Nephron progenitor cell (in vitro differentiated cells): ENCODE data around the gene CD109.

ENCODE experiments used
- DNase-seq: peaks from one replicate; pipeline ENCODE4 v3.0.0; 2021
- H3K27ac Mint-ChIP-seq: 2 replicates; pipeline ENCODE4 v1.8.0; 2021; ENCODE audit warnings: mild to moderate bottlenecking, moderate library complexity, mixed read lengths
- H3K27me3 Mint-ChIP-seq: 2 replicates; pipeline ENCODE4 v1.8.0; 2021; ENCODE audit warnings: mild to moderate bottlenecking, low read depth, mixed read lengths; ENCODE audit not compliant: poor library complexity
- H3K36me3 Mint-ChIP-seq: 2 replicates; pipeline ENCODE4 v1.8.0; 2021; ENCODE audit warnings: low read depth, mixed read lengths
- H3K4me1 Mint-ChIP-seq: 2 replicates; pipeline ENCODE4 v1.8.0; 2021; ENCODE audit warnings: mixed read lengths
- H3K4me3 Mint-ChIP-seq: 2 replicates; pipeline ENCODE4 v1.8.0; 2021; ENCODE audit warnings: mild to moderate bottlenecking, moderate library complexity, mixed read lengths
- H3K9me3 Mint-ChIP-seq: 2 replicates; pipeline ENCODE4 v1.8.0; 2021; ENCODE audit warnings: mild to moderate bottlenecking, moderate library complexity, mixed read lengths
- TF ChIP-seq, protein P1 (sequence below): fragments of 200-600 bp; sonication (generic); IDR thresholded peaks from 2 replicates; pipeline ENCODE4 v1.5.0; 2021; ENCODE audit warnings: antibody characterized with exemption

CD109 gene

DNA sequence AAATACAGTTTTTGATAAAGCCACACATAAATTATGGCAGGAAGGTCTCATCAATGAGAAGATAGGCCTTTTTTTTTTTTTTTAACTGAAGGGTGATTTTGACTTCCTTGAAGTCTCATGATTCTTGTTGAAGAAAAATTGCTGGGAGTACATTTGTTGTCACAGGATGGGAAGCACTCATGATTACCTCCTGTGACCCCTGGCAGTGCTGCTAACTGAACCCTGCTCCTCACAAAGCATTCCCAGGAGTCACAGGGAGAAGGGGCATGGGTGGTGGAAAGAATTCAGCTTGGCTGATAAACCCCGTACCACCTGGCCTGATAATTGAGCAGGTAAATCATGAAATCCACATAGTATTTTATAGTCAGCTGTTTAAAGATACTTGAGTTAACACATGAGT, 86.9 kb downstream of the CD109 start:
- Mint-ChIP-seq H3K36me3 (no peaks in the 10 kb centered on the region), H3K27ac (no peak overlapping the region), H3K27me3 (no peaks in the 10 kb centered on the region), H3K4me3 (no peak overlapping the region), H3K4me1 (no peaks in the 10 kb centered on the region), H3K9me3 (no peaks in the 10 kb centered on the region)
- DNase-seq: no peak
- TF ChIP-seq, protein P1, sequence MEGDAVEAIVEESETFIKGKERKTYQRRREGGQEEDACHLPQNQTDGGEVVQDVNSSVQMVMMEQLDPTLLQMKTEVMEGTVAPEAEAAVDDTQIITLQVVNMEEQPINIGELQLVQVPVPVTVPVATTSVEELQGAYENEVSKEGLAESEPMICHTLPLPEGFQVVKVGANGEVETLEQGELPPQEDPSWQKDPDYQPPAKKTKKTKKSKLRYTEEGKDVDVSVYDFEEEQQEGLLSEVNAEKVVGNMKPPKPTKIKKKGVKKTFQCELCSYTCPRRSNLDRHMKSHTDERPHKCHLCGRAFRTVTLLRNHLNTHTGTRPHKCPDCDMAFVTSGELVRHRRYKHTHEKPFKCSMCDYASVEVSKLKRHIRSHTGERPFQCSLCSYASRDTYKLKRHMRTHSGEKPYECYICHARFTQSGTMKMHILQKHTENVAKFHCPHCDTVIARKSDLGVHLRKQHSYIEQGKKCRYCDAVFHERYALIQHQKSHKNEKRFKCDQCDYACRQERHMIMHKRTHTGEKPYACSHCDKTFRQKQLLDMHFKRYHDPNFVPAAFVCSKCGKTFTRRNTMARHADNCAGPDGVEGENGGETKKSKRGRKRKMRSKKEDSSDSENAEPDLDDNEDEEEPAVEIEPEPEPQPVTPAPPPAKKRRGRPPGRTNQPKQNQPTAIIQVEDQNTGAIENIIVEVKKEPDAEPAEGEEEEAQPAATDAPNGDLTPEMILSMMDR: no peak

DNA sequence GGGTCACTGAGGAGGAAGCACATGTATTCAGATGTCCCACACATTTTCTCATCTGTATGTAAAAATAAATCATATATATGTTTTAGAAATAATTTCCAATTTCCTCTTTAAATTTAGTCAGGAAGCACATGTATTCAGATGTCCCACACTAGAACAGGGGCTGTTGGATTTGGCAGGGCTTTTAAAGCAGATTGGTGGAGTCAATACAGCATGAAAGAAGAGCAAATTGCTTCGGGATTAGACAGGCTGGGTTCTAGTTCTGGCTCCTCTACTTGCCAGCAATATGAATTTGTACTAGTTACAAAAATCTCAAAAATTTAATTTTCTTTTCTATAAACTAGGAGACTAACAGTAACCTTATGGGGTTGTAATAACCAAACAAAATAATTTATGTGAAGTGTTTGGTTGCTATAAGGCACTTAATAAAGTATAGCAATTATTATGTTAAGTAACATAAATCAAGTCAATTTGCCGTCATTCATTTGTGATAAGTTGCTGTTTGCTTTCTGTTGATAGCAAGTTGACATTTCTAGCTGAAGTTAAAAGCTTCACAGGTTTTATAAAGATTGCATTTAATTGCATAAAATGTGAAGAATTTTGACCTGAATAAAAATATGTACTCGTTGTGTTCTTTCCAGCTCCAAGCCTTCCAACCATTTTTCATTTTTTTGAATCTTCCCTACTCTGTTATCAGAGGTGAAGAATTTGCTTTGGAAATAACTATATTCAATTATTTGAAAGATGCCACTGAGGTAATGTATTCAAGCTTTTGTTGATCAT, 88.9 kb downstream of the CD109 start:
- Mint-ChIP-seq H3K4me3 (no peak overlapping the region), H3K27ac (no peak overlapping the region), H3K27me3 (no peaks in the 10 kb centered on the region), H3K9me3 (no peaks in the 10 kb centered on the region), H3K4me1 (no peaks in the 10 kb centered on the region), H3K36me3 (no peaks in the 10 kb centered on the region)
- TF ChIP-seq, protein P1: no peak
- no peak for DNase-seq

DNA sequence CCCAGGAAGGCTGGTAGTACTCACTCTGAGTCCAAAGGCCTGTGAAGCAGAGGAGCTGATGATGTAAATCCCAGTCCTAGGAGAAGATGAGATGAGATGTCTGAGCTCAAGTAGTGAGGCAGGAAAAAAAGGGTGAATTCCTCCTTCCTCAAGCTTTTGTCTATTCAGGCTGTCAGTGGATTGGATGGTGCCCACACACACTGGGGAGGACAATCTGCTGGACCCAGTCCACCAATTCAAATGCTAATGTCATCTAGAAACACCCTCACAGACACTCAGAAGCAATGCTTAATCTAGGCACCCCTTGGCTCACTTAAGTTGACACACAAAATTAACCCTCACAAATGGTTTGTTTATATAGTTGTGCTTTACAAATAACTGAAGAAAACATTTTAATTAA, 94.6 kb downstream of the CD109 start:
- Mint-ChIP-seq H3K4me1 (no peaks in the 10 kb centered on the region), H3K27ac (no peak overlapping the region), H3K36me3 (no peaks in the 10 kb centered on the region), H3K9me3 (no peaks in the 10 kb centered on the region), H3K27me3 (no peaks in the 10 kb centered on the region), H3K4me3 (no peak overlapping the region)
- no peak for DNase-seq
- TF ChIP-seq, protein P1: no peak

DNA sequence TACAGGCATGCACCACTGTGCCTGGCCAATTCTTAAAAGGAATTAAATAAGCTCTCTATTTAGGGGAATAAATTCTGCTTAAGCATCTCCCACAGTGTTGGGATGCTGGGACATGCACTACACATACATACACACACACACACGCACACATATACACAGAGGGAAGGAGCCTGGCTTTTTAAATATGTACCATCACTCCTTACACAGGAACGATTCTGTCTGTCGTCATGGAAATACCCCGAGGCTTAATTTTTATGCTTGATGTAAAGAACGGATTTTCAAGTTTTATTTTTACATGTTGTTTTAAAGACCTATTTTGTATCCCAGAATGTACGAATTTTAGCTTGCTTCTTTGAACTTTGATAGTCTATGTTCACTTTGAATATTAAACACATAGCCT, 95.3 kb downstream of the CD109 start:
- H3K27me3 Mint-ChIP-seq: no peaks in the 10 kb centered on the region
- no peaks in the 10 kb centered on the region for H3K9me3 Mint-ChIP-seq
- H3K27ac Mint-ChIP-seq: no peak overlapping the region
- no peaks in the 10 kb centered on the region for H3K36me3 Mint-ChIP-seq
- no peak for DNase-seq
- TF ChIP-seq, protein P1: no peak
- H3K4me1 Mint-ChIP-seq: no peaks in the 10 kb centered on the region
- H3K4me3 Mint-ChIP-seq: no peak overlapping the region

DNA sequence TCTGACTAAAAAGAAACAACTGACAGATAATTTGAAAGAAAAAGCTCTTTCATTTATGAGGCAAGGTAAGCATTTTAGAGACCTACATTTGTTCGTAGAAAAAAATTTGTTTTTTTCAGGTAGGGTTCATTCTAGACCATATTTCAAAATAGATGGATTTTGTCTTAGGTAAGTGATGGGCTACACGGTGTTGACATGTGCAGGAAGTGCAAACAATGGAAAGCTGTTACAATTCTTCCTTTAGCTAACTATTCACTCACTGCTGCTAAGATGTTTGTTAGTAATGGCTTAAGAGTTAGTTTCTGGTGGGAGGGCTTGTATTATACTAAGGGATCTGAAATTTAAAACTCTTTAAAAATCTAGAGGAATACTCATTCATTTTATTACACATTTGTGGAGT, 96.7 kb downstream of the CD109 start:
- Mint-ChIP-seq H3K27me3 (no peaks in the 10 kb centered on the region), H3K4me1 (no peaks in the 10 kb centered on the region), H3K9me3 (no peaks in the 10 kb centered on the region), H3K4me3 (no peak overlapping the region), H3K27ac (no peak overlapping the region), H3K36me3 (no peaks in the 10 kb centered on the region)
- no peak for DNase-seq
- TF ChIP-seq, protein P1: no peak

DNA sequence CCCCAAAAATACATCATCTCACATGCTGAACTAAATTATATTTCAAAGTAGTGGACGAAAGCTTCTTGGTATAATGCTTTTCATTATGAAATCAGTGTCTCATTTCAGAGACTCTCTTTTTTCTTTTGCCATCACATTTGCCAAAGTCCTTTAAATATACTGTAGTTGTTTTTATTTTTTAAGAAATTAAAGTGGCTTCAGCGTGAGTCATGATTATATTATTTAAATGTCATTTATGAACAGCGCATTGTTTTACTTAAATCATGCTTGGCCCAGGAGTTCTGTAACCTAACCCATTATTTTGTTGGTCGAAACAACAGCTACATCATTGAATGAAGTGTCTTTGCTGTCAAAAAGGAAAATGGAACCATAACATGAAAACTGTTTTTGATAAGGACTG, 100.9 kb downstream of the CD109 start:
- Mint-ChIP-seq H3K36me3 (no peaks in the 10 kb centered on the region), H3K27me3 (no peaks in the 10 kb centered on the region), H3K4me1 (no peaks in the 10 kb centered on the region), H3K27ac (no peak overlapping the region), H3K9me3 (no peaks in the 10 kb centered on the region), H3K4me3 (no peak overlapping the region)
- no peak for DNase-seq
- TF ChIP-seq, protein P1: no peak
